Activated T-cell treated with anti-CD3 and anti-CD28 coated beads, Interleukin-2, amount 50 U/mL, for 24 hours (primary cell): ENCODE measurements around the gene USP7.

Experiments
- DNase-seq: peaks from one replicate; pipeline ENCODE4 v3.0.0-alpha.2; 2020
- H3K27ac Mint-ChIP-seq: 2 replicates; pipeline ENCODE4 v1.8.0; 2020; ENCODE audit warnings: mild to moderate bottlenecking, mixed read lengths
- H3K27me3 Mint-ChIP-seq: 2 replicates; pipeline ENCODE4 v1.8.0; 2020; ENCODE audit warnings: mixed read lengths
- H3K36me3 Mint-ChIP-seq: 2 replicates; pipeline ENCODE4 v1.8.0; 2020; ENCODE audit warnings: low read depth, mixed read lengths
- H3K4me1 Mint-ChIP-seq: 2 replicates; pipeline ENCODE4 v1.8.0; 2020; ENCODE audit warnings: low read depth, mixed read lengths
- H3K4me3 Mint-ChIP-seq: 2 replicates; pipeline ENCODE4 v1.8.0; 2020; ENCODE audit warnings: mild to moderate bottlenecking, moderate library complexity, mixed read lengths
- H3K9me3 Mint-ChIP-seq: 2 replicates; pipeline ENCODE4 v1.8.0; 2020; ENCODE audit warnings: mixed read lengths

The USP7 gene

DNA sequence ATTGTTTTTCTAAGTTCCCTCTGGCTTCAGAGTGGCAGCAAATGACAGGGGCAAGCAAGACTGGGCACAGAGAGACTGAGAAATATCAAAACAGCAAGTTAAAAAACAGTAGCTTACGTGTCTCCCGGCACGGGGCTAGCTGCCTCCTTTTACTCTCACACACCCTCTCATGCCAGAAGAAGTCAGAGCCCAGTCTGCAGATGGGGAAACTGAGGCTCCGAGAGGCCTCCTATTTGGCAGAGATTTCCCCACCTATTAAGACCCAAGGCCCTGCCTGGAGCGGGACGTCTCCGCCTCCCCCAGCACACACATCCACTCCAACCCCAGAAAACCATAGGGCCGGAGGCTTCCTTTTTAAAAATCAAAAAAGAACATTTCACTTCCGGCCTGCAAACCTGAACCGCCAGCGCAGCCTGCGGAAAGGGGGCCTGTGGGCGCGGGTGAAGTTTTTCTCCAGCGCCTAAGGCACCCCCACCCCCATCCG, 95.7 kb downstream of the USP7 start:
- H3K27me3 Mint-ChIP-seq: no peaks in the 10 kb centered on the region
- peak overlapping the region; percentile 92 for H3K27ac Mint-ChIP-seq
- peaks cover 23% of the 10 kb centered on the region for H3K36me3 Mint-ChIP-seq
- DNase-seq: no peak
- H3K4me1 Mint-ChIP-seq: peaks cover 51% of the 10 kb centered on the region
- no peaks in the 10 kb centered on the region for H3K9me3 Mint-ChIP-seq
- peak overlapping the region; percentile 89 for H3K4me3 Mint-ChIP-seq

DNA sequence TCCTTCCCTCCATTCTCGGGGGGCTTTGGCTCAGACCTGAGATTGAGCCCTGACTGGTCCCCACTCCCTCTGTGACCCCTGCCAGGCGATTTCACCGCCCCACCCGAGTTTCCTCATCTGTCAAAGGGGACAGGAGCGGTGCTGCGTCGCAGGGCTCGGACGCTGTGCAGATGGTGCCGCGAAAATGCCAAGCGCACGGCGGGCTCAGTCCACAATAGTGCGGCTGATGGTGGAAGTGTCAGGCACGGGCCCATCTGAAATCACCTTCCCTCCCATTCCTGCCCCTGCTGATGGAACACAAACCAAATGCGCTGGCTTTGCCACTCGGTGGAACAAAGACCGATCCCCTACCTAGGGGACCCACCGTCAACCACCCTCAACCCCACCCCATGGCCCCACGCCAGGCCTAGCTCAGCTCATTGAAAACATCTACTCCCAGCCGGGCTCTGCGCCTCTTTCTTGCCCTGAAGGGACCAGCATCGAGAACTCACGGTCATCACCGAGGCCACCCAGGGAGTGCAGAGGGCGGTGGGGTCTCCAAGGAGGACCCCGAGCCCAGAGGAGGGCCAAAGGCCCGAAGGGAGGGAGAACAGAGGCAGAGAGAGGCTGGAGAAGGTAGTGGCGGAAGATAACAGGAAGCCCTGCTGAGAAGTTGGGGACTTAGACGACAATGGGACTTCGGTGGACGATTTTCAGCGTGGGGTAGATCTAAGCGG, 96.3 kb downstream of the USP7 start:
- Mint-ChIP-seq H3K36me3 (peaks cover 26% of the 10 kb centered on the region), H3K4me3 (peak overlapping the region; percentile 89), H3K4me1 (peaks cover 56% of the 10 kb centered on the region), H3K9me3 (no peaks in the 10 kb centered on the region), H3K27ac (peak overlapping the region; percentile 92), H3K27me3 (no peaks in the 10 kb centered on the region)
- no peak for DNase-seq

DNA sequence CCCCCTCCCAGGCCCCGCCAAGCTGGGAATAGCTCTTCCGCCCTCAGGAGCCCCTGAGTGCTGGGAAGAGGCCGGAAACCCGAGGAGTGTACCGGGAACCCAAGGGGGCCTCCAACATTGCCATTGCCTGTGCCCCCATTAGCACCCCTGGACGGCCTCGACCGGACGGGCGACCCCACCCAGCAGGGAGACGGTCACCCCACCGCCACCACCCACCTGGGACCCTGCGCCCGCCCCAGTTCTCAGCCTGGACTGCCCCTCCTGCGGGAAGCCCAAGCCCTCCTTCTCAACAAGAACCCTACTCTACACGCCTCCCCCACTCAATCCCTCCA, 96.9 kb downstream of the USP7 start:
- Mint-ChIP-seq H3K36me3 (peaks cover 30% of the 10 kb centered on the region), H3K4me3 (peak overlapping the region; percentile 89), H3K27ac (peak overlapping the region; percentile 92), H3K4me1 (peaks cover 59% of the 10 kb centered on the region), H3K9me3 (no peaks in the 10 kb centered on the region), H3K27me3 (no peaks in the 10 kb centered on the region)
- DNase-seq: no peak

DNA sequence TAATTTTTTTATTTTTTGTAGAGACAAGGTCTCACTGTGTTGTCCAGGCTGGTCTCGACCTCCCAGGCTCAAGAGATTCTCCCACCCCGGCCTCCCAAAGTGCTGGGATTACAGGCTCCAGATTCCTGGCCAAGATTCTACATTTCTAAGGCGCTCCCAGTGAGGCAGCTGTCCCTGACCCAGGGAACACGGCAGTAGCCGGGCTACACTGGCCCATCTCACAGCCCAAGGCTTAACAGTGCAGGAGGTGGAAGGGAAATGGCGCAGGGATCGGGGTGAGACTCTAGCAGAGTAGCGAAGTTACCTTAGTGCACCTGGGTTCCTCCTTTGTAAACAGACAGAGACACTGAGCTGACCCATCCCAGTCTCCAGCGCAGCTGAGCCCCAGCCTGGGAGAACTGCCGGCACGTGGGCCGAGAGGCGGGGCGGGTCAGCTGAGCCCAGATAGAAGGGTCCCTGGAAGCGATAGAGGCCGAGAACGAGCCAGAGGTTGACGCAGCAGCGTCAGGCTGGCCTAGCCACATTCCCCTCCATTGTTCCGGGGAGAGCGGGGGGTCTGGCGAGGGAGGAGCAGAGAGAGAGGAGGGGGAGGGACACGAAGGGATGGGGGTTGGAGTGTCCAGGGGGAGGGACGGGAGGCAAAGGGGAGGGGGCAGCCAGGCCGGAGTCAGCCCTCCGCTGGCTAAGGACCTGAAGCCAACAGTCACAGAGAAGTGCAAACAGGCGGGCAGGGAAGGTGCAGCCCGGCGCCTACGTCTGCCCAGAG, 97.4 kb downstream of the USP7 start:
- Mint-ChIP-seq H3K36me3 (peaks cover 33% of the 10 kb centered on the region), H3K4me3 (peak overlapping the region; percentile 89), H3K4me1 (peaks cover 57% of the 10 kb centered on the region), H3K27ac (peak overlapping the region; percentile 75), H3K27me3 (no peaks in the 10 kb centered on the region), H3K9me3 (no peaks in the 10 kb centered on the region)
- no peak for DNase-seq

DNA sequence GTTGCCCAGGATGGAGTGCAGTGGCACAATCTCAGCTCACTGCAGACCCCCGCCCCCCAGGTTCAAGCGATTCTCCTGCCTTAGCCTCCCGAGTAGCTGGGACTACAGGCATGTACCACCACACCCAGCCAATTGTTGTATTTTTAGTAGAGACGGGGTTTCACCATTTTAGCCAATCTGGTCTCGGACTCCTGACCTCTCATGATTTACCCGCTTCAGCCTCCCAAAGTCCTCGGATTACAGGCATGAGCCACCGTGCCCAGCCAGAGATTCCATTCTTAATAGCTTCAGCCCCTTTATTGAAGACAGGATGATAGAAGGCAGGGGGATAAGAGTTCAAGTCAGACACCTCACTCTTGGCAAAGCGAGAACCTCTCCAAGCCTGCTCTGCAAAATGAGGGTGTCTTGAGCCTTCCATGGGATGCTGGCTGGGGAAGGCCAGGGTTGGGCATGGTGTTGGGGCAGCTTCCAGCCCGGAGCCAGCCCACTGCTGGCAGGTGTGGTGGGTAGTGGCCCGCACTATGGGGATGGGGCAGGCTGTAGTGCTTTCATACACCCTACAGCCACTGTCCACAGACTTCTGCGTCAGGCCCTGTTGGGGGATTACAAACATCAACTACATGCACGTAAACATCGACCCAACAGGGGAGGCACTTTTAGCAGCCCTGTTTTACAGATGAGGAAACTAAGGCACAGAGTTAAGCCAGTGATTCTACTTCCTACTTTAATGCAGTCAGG, 98.4 kb downstream of the USP7 start:
- H3K36me3 Mint-ChIP-seq: peaks cover 38% of the 10 kb centered on the region
- H3K4me3 Mint-ChIP-seq: peak overlapping the region; percentile 89
- peak overlapping the region; percentile 44 for H3K27ac Mint-ChIP-seq
- no peaks in the 10 kb centered on the region for H3K9me3 Mint-ChIP-seq
- H3K4me1 Mint-ChIP-seq: peaks cover 49% of the 10 kb centered on the region
- no peaks in the 10 kb centered on the region for H3K27me3 Mint-ChIP-seq
- DNase-seq: no peak

DNA sequence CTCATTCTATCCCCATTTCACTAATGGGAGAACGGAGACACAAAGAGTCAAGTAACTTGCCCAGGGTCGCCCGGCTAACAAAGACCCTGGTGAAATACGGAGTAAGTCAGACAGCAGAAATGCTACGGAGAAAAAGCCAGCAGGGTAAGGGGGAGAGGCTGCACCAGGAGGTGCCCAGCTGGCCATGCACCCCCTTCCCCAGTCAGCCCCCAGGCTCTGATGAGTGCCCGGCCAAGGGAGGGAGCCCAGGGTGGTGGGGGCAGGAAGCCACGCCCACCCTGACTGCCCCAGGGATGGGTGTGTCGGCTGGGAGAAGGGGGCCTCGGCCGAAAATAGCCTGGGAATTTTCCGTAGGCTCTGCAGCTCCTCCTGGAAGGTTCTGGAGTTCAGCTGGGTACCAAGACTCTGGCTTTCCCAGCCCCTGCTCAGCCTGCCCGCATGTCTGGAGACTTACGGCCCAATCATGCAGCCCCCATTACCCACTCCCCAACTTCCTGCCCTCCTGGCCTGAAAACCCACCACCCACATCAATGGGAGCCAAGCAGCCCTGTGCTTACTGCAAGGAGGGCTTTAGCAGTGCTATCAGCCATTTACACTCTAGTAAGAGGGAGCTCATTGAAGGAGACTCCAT, 99.1 kb downstream of the USP7 start:
- Mint-ChIP-seq H3K4me1 (peaks cover 44% of the 10 kb centered on the region), H3K27ac (peak overlapping the region; percentile 78), H3K9me3 (no peaks in the 10 kb centered on the region), H3K27me3 (no peaks in the 10 kb centered on the region), H3K36me3 (peaks cover 42% of the 10 kb centered on the region), H3K4me3 (no peak overlapping the region)
- no peak for DNase-seq

DNA sequence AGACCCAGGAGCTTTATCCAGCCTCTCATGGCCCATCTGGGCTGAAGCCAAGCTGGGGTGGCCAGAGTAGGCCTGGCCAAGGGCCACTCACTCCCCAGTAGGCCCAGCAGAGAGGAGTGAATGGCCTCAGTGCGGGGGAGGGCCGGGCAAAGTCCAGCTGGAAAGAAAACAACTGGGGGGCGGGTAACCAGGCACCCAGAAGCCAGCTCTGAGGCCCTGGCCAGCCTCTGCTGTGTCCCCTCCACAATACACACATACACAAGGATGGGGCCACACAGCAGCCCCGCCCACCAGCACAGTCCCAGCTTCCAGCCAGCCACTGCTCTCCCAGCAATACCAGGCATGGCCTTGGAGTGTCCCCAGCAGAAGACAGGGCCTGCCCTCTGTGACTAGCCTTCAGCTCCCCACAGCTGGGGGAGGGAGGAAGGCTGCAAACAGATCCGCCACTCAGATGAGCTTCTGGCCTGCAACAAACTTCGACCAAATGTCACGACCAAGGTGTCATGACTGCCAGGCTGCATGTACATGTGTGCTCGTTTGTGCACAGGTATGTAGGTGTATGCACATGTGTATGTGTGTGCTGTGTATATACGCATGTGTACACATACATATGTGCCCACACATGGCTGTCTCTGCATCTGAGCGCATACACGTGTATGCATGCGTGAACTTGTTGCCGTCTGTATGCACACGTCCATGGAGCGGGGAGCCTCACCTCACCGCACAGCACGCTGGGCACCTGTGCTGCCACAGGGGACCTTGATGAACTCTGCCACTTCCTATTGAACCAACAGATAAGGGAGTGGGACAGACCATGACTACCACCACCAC, 99.9 kb downstream of the USP7 start:
- H3K27ac Mint-ChIP-seq: peak overlapping the region; percentile 78
- no peak for DNase-seq
- peaks cover 47% of the 10 kb centered on the region for H3K36me3 Mint-ChIP-seq
- H3K4me1 Mint-ChIP-seq: peaks cover 38% of the 10 kb centered on the region
- no peaks in the 10 kb centered on the region for H3K9me3 Mint-ChIP-seq
- no peaks in the 10 kb centered on the region for H3K27me3 Mint-ChIP-seq
- H3K4me3 Mint-ChIP-seq: no peak overlapping the region

DNA sequence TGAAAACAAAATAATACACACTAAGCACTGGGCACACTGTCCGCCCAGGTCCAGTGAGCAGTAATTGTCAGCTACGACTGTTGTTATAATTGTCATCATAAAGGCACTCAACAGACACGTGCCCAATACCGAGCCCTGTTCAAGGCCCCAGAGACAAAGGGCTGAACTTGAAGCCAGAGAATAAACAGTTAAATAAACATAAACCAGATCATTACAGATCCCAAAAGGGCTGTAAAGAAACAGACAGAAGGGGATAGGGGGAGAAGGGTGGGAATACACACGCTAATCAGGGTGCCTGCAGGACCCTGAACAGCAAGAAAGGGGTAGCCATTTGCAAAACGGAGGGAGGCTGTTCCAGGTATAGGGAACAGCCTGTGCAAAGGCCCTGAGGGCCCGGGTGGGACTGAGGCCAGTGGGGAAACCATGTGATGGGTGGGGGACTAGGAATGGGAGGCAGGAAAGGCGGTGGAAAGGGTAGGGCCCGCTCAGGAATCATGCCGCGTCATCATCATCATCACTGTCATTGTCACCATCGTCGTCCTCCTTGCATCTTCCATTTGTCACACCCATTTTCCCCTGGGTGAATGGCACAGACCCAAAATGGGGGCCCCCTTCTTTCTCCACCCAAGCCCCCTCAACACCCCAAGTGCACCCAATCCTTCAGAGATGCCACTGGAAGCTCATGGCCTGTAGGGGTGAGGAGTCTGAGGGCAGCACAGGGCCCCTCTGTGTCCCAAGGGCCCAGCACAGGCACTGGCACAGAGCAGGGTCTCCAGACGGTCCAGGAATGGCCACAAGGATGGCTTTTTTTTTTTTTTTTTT, 101.2 kb downstream of the USP7 start:
- H3K27me3 Mint-ChIP-seq: no peaks in the 10 kb centered on the region
- no peak overlapping the region for H3K4me3 Mint-ChIP-seq
- H3K4me1 Mint-ChIP-seq: peaks cover 40% of the 10 kb centered on the region
- DNase-seq: no peak
- H3K36me3 Mint-ChIP-seq: peaks cover 52% of the 10 kb centered on the region
- no peaks in the 10 kb centered on the region for H3K9me3 Mint-ChIP-seq
- peak overlapping the region; percentile 71 for H3K27ac Mint-ChIP-seq

DNA sequence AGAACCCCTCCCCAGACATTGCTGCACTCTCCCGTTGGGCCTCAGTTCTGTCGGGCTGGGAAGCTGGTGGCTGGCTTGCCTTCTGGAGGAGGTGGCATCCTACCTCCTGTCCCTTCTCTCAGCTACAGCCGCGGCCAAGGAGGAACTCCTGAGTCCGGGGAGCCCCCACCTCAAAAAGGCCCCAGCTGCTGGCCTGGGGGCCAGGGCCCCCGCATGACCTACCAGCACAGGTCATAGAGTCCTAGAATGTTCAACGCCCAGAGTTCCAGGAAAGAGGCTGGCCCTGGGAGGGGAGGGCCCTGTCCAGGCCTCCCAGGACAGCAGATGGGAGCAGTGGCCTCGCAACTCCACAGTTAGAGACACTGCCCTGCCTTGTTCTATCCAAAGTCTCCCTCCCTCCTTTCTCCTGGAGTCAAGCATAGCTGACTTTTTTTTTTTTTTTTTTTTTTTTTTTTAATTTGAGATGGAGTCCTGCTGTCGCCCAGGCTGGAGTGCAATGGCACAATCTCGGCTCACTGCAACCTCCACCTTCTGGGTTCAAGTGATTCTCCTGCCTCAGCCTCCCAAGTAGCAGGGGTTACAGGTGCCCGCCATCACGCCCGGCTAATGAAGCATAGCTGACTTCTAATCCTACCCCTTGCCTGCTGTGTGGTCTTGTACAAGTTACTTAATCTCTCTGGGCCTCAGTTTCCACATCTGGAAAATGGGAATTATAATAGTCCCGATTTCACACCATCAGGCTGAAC, 102.0 kb downstream of the USP7 start:
- Mint-ChIP-seq H3K27ac (peak overlapping the region; percentile 71), H3K36me3 (peaks cover 53% of the 10 kb centered on the region), H3K9me3 (no peaks in the 10 kb centered on the region), H3K4me1 (peaks cover 38% of the 10 kb centered on the region), H3K4me3 (no peak overlapping the region), H3K27me3 (no peaks in the 10 kb centered on the region)
- no peak for DNase-seq

DNA sequence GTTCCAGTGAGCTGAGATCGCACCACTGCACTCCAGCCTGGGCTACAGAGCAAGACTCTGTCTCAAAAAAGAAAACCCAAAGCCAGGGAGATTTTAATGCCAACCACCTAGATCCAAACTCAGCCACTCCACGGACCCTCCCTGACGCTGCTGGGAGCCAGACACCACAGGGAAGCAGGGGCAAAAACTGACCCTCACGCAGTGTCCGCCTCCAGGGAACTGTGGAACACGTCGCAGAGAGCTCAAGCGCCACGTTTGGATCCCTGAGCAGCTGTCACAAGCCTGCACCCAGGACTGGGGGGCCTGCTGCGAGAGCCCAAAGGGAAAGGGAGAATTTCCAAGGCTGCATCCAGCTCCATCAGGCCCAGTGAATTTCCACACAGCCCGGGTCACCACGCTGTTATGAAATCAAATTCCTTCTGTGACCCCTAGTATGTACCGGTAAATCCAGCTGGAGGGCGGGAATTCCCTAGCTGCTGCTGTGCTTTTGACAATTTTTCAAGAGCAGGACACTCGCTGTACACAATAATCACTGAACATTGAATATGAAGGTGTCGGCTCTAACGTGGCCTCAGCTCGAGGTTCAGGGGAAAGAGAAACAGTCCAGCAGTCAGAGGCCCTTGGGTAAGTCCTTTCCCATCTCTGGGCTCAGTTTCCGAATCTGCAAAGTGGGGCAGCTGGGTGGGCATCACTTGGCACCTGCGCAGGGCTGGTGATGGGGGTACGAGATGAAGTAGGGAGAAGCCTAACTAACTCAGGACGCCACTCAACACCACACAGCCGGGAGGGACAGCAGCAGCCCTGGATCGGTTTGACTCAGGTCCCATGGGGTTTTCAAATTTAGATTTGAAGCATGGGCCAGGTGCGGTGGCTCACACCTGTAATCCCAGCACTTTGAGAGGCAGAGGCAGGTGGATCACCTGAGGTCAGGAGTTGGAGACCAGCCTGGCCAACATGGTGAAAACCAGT, 103.5 kb downstream of the USP7 start:
- Mint-ChIP-seq H3K4me1 (peaks cover 35% of the 10 kb centered on the region), H3K9me3 (no peaks in the 10 kb centered on the region), H3K4me3 (no peak overlapping the region), H3K27me3 (no peaks in the 10 kb centered on the region), H3K36me3 (peaks cover 64% of the 10 kb centered on the region), H3K27ac (peak overlapping the region; percentile 50)
- DNase-seq: no peak

DNA sequence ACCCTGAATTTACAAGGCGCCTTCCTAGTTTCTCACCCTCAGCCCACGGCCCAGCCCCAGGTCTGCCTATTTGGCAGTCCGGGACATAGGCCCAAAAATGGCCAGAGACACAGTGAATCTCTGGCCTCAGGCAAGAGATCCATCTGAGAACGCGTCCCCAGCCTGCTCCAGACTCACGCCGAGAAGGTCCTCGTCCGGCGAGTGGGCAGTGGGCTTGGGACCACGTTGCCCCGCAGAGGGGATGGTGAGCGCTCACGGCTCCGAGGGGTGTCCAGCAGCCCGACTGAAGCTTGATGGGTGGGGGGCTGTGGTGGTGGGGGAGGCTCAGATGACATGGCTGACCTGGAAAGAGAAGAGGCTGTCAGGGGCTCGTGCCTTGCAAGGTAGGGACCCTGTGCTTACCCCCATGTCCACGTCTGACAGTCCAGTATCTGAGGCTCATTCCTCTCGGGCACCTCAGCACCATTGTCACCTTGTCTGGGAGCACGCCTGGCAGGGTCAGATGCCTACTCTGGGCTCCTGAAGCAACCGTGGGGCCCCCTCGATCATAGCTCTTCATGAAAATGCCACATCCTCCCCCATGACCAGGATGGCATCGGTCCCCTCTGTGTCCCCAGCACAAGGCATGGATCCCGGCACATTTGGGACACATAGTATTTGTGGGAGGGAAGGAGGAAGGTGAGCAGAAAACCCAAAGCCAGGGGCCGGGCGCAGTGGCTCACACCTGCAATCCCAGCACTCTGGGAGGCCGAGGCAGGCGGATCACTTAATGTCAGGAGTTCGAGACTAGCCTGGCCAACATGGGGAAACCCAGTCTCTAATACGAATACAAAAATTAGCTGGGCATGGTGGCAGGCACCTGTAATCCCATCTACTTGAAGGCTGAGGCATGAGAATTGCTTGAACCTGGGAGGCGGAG, 104.5 kb downstream of the USP7 start:
- Mint-ChIP-seq H3K36me3 (peaks cover 72% of the 10 kb centered on the region), H3K27me3 (no peaks in the 10 kb centered on the region), H3K9me3 (no peaks in the 10 kb centered on the region), H3K4me3 (no peak overlapping the region), H3K27ac (peak overlapping the region; percentile 59), H3K4me1 (peaks cover 35% of the 10 kb centered on the region)
- no peak for DNase-seq
